ENCODE measurements around the gene PTX4.

Gene PTX4

GRCh38 chr16:1499756-1500464 lies 11.2 kb upstream of the PTX4 start:
- no peaks in the 10 kb centered on the region for H3K27me3 ChIP-seq (ENCODE audit: insufficient read depth, low read depth, severe bottlenecking)
- H3K9me3 ChIP-seq (ENCODE audit: severe bottlenecking): no peaks in the 10 kb centered on the region
- peaks cover 83% of the 10 kb centered on the region for H3K36me3 ChIP-seq
- no peak for DNase-seq
- no peak overlapping the region for H3K27ac ChIP-seq
- H3K4me3 ChIP-seq (ENCODE audit: low read depth, low read length): no peak overlapping the region
- TF ChIP-seq CTCF (IDR thresholded peaks at IDR 0.05; ENCODE audit: low read depth, low read length): no peak

- Histone ChIP-seq H3K9me3 (ENCODE audit: severe bottlenecking) (no peaks in the 10 kb centered on the region), H3K27ac (no peak overlapping the region), H3K27me3 (ENCODE audit: insufficient read depth, low read depth, severe bottlenecking) (no peaks in the 10 kb centered on the region), H3K36me3 (peaks cover 91% of the 10 kb centered on the region), H3K4me3 (ENCODE audit: low read depth, low read length) (no peak overlapping the region)
- no peak for TF ChIP-seq CTCF (IDR thresholded peaks at IDR 0.05; ENCODE audit: low read depth, low read length)
- no peak for DNase-seq
These were observed 10.3 kb upstream of the PTX4 start for GRCh38 chr16:1498899-1499676.

GRCh38 chr16:1497014-1497598 lies 8.4 kb upstream of the PTX4 start:
- Histone ChIP-seq H3K36me3 (peaks cover 76% of the 10 kb centered on the region), H3K9me3 (ENCODE audit: severe bottlenecking) (no peaks in the 10 kb centered on the region), H3K27me3 (ENCODE audit: insufficient read depth, low read depth, severe bottlenecking) (no peaks in the 10 kb centered on the region), H3K27ac (no peak overlapping the region), H3K4me3 (ENCODE audit: low read depth, low read length) (no peak overlapping the region)
- TF ChIP-seq CTCF (IDR thresholded peaks at IDR 0.05; ENCODE audit: low read depth, low read length): no peak
- DNase-seq: no peak

GRCh38 chr16:1496464-1496863 lies 7.7 kb upstream of the PTX4 start:
- Histone ChIP-seq H3K4me3 (ENCODE audit: low read depth, low read length) (no peak overlapping the region), H3K27ac (no peak overlapping the region), H3K9me3 (ENCODE audit: severe bottlenecking) (no peaks in the 10 kb centered on the region), H3K27me3 (ENCODE audit: insufficient read depth, low read depth, severe bottlenecking) (no peaks in the 10 kb centered on the region), H3K36me3 (peaks cover 69% of the 10 kb centered on the region)
- no peak for TF ChIP-seq CTCF (IDR thresholded peaks at IDR 0.05; ENCODE audit: low read depth, low read length)
- DNase-seq: no peak

- DNase-seq: no peak
- peaks cover 64% of the 10 kb centered on the region for H3K36me3 ChIP-seq
These were observed 7.1 kb upstream of the PTX4 start for GRCh38 chr16:1495889-1496262.

More at GRCh38 chr16:1495889-1496262, 7.1 kb upstream of the PTX4 start:
- Histone ChIP-seq H3K4me3 (ENCODE audit: low read depth, low read length) (no peak overlapping the region), H3K9me3 (ENCODE audit: severe bottlenecking) (no peaks in the 10 kb centered on the region), H3K27ac (no peak overlapping the region), H3K27me3 (ENCODE audit: insufficient read depth, low read depth, severe bottlenecking) (no peaks in the 10 kb centered on the region)
- TF ChIP-seq CTCF (IDR thresholded peaks at IDR 0.05; ENCODE audit: low read depth, low read length): no peak
